Nephron (organoid): ENCODE results near the gene SS18.

Experiments used
- H3K27ac Mint-ChIP-seq, 3 experiments: 2 replicates each; pipeline ENCODE4 v1.8.0; 2020; ENCODE audit warnings: mixed read lengths in 3 of 3, mild to moderate bottlenecking in 2 of 3, moderate library complexity in 1 of 3
- H3K27me3 Mint-ChIP-seq: 2 replicates; pipeline ENCODE4 v1.8.0; 2021; ENCODE audit warnings: low read depth, mild to moderate bottlenecking, moderate library complexity, mixed read lengths
- H3K36me3 Mint-ChIP-seq: 2 replicates; pipeline ENCODE4 v1.8.0; 2020; ENCODE audit warnings: low read depth, mixed read lengths
- H3K4me1 Mint-ChIP-seq: 2 replicates; pipeline ENCODE4 v1.8.0; 2020; ENCODE audit warnings: mixed read lengths
- H3K4me3 Mint-ChIP-seq, 3 experiments: 2 replicates each; pipeline ENCODE4 v1.8.0; 2020; ENCODE audit warnings: mild to moderate bottlenecking in 3 of 3, mixed read lengths in 3 of 3, moderate library complexity in 2 of 3
- H3K9me3 Mint-ChIP-seq: 2 replicates; pipeline ENCODE4 v1.8.0; 2020; ENCODE audit warnings: mixed read lengths
- CTCF ChIP-seq, 3 experiments: fragments of 200-600 bp; sonication (generic); IDR thresholded peaks; one replicate each; pipeline ENCODE4 v1.5.0; 2021; ENCODE audit warnings: antibody characterized with exemption in 3 of 3; ENCODE audit not compliant: unreplicated experiment in 3 of 3

Gene SS18

GRCh38 chr18:26005950-26006349 lies 84.5 kb downstream of the SS18 start:
- Mint-ChIP-seq H3K4me3 (no peak overlapping the region), H3K36me3 (peaks cover 14% of the 10 kb centered on the region), H3K27me3 (no peaks in the 10 kb centered on the region), H3K27ac (no peak overlapping the region), H3K9me3 (peaks cover 9% of the 10 kb centered on the region), H3K4me1 (no peaks in the 10 kb centered on the region)
- no peak for TF ChIP-seq CTCF (IDR thresholded peaks at IDR 0.05; ENCODE audit: unreplicated experiment in 3 of 3)

- TF ChIP-seq CTCF (IDR thresholded peaks at IDR 0.05; ENCODE audit: unreplicated experiment in 3 of 3) = no peak
- H3K27me3 Mint-ChIP-seq = no peaks in the 10 kb centered on the region
- H3K4me3 Mint-ChIP-seq = no peak overlapping the region
- H3K9me3 Mint-ChIP-seq = peaks cover 6% of the 10 kb centered on the region
- no peak overlapping the region for H3K27ac Mint-ChIP-seq
- H3K36me3 Mint-ChIP-seq = peaks cover 4% of the 10 kb centered on the region
- no peaks in the 10 kb centered on the region for H3K4me1 Mint-ChIP-seq
These were observed 85.6 kb downstream of the SS18 start for GRCh38 chr18:26004832-26005231.

GRCh38 chr18:26003817-26004216 lies 86.6 kb downstream of the SS18 start:
- H3K36me3 Mint-ChIP-seq = no peaks in the 10 kb centered on the region
- no peak overlapping the region for H3K27ac Mint-ChIP-seq
- no peak for TF ChIP-seq CTCF (IDR thresholded peaks at IDR 0.05; ENCODE audit: unreplicated experiment in 3 of 3)
- no peaks in the 10 kb centered on the region for H3K27me3 Mint-ChIP-seq
- H3K9me3 Mint-ChIP-seq = peaks cover 10% of the 10 kb centered on the region
- no peak overlapping the region for H3K4me3 Mint-ChIP-seq
- H3K4me1 Mint-ChIP-seq = no peaks in the 10 kb centered on the region

- no peak overlapping the region for H3K27ac Mint-ChIP-seq
These were observed 87.1 kb downstream of the SS18 start for GRCh38 chr18:26003356-26003755.

GRCh38 chr18:26002375-26002910 lies 88.0 kb downstream of the SS18 start:
- Mint-ChIP-seq H3K27ac (no peak overlapping the region), H3K4me3 (no peak overlapping the region), H3K27me3 (no peaks in the 10 kb centered on the region), H3K9me3 (peaks cover 13% of the 10 kb centered on the region), H3K4me1 (no peaks in the 10 kb centered on the region), H3K36me3 (no peaks in the 10 kb centered on the region)
- TF ChIP-seq CTCF (IDR thresholded peaks at IDR 0.05; ENCODE audit: unreplicated experiment in 3 of 3) = no peak

More at GRCh38 chr18:26003356-26003755, 87.1 kb downstream of the SS18 start:
- TF ChIP-seq CTCF (IDR thresholded peaks at IDR 0.05; ENCODE audit: unreplicated experiment in 3 of 3) = no peak
- Mint-ChIP-seq H3K36me3 (no peaks in the 10 kb centered on the region), H3K27me3 (no peaks in the 10 kb centered on the region), H3K4me3 (no peak overlapping the region), H3K4me1 (no peaks in the 10 kb centered on the region), H3K9me3 (peaks cover 13% of the 10 kb centered on the region)

- Mint-ChIP-seq H3K4me3 (no peak overlapping the region), H3K9me3 (peaks cover 10% of the 10 kb centered on the region)
These were observed 92.0 kb downstream of the SS18 start for GRCh38 chr18:25998461-25998860.

More at GRCh38 chr18:25998461-25998860, 92.0 kb downstream of the SS18 start:
- Mint-ChIP-seq H3K27ac (no peak overlapping the region), H3K27me3 (no peaks in the 10 kb centered on the region), H3K4me1 (no peaks in the 10 kb centered on the region), H3K36me3 (no peaks in the 10 kb centered on the region)
- TF ChIP-seq CTCF (IDR thresholded peaks at IDR 0.05; ENCODE audit: unreplicated experiment in 3 of 3) = no peak
